NCI-H226 (cell line): ENCODE data around the gene IL19.
A peak's percentile ranks its signal among the peaks of the same experiment; 100 is the strongest.

ENCODE experiments used
- DNase-seq: peaks from one replicate; pipeline ENCODE4 v3.0.0-alpha.2; 2015

The IL19 gene, protein sequence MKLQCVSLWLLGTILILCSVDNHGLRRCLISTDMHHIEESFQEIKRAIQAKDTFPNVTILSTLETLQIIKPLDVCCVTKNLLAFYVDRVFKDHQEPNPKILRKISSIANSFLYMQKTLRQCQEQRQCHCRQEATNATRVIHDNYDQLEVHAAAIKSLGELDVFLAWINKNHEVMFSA

GRCh38 chr1:206770531-206771337 lies at the start of gene IL19:
Gene IL19 (plus strand): TSS chr1:206770773. CDS start chr1:206836663, 65,890 bp downstream.
- DNase-seq: peak; percentile 45

- no peak for DNase-seq
Observed at GRCh38 chr1:206721454-206721853, 49.1 kb upstream of the IL19 start.

DNA sequence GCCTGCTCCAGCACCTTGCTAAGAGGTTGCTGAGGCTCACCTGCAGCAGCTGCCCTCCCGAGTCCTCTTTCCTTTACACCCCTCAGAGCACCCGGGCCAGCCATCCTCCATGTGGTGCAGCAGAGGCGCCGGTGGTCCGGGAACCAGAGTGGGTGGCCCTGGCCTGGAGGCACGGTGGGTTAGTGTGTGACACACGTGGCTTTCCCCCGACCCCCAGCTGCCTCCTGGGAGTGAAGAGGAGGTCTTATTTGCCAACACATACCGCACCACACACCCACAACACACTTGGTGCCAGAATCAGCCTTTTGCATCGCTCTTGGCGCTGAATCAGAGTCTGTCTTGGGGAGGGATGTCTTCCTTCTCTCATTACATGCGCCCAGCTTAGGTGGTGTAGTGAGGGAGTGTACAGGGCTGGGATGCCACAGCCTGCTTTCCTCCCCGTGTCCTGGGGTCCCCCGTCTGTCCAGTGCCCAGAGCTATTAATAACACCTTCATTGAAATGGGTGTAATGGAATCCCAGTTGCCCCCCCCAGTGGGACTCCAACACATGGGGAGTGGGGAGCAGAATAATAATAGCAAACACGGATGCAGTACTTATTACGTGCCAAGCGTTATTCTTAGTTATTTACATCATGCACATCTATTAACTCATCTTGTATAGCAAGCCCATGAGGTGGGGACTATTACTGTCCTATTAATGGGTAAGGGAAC lies 47.7 kb upstream of the IL19 start:
- DNase-seq: no peak

- DNase-seq: no peak
Observed at GRCh38 chr1:206723462-206723804, 47.1 kb upstream of the IL19 start.

DNA sequence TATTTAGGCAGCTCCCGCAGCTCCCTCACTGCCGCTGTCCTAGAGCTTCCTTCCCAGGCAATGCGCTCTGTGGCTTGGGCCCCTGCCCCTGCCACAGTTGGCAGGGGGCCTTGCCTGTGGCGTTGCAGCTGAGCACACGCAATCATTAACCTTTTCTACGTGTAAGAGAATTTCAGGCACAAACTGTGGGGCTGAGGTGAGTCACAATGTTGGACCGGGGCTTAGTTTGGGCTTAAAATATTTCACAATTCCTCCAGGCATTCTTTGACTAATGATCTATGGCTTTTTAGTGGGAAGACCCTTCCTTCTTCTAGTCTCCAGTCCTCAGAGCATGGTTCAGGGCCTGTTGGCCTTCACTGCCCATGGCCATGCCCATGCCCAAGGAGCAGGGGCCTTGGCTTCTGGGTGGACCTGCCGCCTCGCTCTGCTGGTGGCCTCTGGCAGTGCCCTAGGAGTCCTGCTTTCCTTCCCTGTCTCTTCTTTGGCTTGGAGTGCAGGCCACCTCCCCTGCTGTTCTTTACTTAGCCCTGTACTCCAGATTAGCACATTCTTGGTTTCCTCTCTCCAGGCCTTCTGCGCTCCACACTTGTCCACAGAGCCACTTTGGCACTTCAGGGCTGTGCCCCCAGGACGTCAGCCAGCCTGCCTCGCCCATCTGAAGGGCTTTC lies 46.6 kb upstream of the IL19 start:
- peak; percentile 60 for DNase-seq

GRCh38 chr1:206725109-206725963 lies 45.2 kb upstream of the IL19 start:
- no peak for DNase-seq

GRCh38 chr1:206727981-206728696 lies 42.4 kb upstream of the IL19 start:
- DNase-seq: no peak

- no peak for DNase-seq
Observed at GRCh38 chr1:206728697-206728987, 41.9 kb upstream of the IL19 start.

DNA sequence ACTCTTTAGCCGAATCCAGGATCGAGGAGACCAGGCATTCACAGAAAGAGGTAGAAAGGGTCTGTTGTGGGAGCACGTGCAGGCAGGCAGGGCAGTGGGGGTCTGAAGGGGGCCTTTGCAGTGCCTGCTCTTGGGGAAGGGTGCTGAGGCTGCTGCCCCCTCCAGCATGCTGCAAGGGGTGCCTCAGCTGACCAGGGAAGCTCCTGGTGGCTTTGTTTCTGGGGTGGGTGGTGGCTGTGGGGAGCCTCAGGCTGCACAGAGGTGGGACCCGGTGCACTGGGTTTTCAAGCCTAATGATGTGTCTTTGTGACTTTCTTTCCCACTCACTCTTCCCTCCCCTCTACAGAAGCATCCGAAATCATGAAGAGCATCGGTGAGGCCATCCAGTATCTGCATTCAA lies 41.5 kb upstream of the IL19 start:
- no peak for DNase-seq

- DNase-seq: no peak
Observed at GRCh38 chr1:206729507-206729906, 41.1 kb upstream of the IL19 start.

- DNase-seq: no peak
Observed at GRCh38 chr1:206732508-206732907, 38.1 kb upstream of the IL19 start.

DNA sequence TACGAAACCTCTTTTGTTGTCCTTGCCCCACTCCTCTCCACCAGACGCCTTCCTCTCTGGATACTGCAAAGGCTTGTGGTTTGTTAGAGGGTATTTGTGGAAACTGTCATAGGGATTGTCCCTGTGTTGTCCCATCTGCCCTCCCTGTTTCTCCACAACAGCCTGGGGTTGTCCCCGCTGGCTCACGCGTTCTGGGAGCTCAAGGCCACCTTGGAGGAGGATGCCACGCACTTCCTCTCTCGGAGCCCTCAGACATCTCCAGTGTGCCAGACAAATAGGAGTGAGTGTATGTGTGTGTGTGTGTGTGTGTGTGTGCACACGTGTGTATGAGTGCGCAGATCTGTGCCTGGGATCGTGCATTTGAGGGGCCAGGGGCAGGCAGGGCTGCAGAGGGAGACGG lies 37.6 kb upstream of the IL19 start:
- no peak for DNase-seq

DNA sequence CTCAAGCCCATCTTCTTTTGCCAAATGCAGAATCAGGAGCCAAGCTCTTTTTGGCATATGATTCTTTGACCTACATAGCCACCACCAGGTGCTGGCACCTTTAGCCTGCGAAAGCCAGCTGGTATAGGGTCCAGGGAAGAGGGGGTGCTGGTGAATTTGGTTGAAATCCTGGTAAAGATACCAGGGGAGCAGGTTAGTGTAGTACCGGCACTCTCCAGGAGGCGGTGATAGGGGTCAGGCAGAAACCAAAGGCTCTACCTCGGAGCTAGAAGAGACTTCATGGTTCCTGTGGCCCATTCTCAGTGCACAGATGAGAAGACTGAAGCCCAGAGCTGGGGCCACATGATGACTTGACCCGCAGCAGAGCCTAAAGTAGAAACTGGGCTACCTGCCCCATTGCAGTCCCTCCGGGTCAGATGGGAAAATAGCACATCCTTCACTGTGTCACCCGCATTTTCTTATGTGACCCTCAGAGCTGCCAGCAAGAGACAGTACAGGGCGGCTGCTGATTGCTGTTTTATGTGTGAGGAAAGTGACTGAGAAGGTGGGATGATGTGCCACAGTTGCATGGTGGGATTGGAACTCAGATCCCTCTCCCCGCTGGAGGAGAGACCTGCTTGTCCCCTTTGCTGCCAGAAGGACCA lies 36.0 kb upstream of the IL19 start:
- peak; percentile 16 for DNase-seq

- DNase-seq: peak; percentile 46
Observed at GRCh38 chr1:206735553-206736031, 35.0 kb upstream of the IL19 start.

DNA sequence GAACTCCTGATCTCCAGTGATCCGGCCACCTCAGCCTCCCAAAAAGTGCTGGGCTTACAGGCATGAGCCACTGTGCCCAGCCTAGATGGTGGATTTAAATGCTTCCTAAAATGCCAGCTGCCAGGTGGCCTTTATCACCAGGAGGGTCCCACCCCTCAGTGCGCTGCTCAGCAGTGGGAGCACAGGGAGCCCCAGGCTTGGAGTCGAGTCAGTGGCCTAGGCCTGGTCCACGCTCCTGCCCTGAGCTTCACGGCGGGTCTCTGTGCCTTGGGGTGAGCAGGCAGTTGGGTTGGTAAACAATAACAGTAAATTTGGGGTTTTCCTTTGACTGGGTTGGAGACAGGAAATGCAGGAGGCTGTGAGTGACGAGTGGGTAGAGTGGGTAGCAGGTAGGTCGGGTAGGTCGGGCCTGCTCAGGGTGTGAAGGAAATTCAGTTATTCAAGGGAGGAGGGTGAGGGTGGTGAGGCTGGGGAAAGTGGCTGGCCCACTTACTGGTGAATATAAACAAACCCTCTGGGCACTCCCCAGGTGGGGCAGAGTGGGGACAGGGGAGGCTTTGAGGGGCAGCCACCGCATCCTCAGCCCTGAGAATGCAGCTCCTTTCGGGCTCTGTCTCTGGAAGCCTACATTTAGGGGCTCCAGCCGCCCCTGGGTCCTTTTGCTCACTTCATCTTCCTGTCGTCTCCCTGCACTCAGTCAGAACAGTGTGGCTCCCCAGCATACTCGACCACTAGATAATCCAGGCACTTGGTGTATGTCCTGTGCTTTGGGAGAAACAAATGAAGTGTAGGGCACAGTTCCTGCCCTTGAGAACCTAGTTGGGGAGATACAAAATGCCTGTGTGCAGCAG lies 33.5 kb upstream of the IL19 start:
- DNase-seq: no peak

DNA sequence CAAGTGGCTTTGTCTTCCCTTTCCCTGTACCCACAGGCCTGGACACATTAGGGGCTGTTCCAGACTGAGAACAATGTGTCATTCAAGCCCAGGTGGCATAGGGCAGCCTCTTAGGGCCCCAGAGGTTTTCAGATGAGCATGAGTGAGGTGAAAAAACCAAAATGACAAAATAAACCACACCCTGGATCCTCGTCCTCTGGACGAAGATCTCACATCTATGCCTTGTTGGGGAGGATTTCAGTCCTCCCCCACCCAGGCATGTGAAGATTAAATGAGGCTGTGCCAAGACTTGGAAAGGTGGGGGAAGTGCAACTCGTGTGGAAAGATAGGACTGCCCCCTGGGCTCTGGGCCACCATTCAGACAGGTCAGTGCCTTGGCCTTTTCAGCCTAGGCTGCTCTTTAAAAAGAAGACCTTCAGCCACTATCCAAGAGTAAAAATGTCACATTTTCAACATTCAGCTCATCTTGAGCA lies 32.8 kb upstream of the IL19 start:
- no peak for DNase-seq

DNA sequence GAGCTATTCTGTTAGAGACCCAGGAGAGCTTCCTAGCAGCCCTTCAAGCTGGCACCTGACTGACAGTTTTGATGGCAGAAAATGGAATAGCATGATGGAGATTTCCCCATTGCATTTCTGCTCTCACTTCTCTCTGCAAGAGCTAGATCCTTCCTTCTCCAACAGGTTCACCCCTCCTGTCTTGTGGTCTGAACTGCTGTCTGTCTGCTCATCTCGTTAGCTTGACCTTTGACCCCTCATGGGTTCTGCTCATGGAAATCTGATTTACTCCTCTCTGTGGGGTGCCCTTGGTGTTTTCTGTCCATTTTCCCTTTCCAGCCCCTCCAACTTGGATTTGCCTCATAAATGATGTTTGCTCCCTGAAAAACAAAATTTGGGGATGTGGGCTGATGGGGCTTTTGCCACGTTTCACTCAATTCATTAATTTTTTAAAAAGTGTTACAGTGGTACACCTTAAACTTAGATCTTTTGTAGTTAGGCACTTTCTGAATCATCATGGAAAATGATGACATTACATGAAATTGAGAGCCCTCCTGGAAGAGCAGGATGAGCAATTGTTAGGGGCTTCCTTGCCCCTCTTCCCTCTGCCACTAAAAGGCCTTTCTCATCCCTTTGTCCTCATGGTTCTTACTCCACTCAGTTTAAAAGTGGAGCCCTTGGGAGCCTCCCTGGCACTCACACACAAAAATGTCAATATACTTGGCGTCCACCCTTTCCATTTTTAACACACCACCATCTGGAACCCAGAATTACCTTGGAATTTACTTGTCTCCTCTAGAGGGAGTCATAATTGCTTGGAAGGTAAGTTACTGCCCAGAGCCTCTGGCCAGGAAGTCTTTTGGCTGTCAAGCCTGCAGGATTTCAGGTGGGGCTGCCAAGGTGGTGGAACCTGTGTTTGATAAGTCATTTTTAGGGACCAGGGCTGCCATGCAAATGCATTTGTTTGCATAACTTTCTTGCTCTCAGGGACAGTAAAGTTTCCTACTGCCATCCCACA lies 31.9 kb upstream of the IL19 start:
- peak; percentile 21 for DNase-seq

- no peak for DNase-seq
Observed at GRCh38 chr1:206739411-206740076, 31.0 kb upstream of the IL19 start.
